ENCODE measurements around the gene DENND1B. TPM values are rescaled to one million over a fixed set of nuclear protein-coding genes. Genes with fewer than 3 reads are reported as not detected.

The DENND1B gene
- polyA plus RNA-seq, 2 of the 4 experiments (the other 2 are of a cell fraction), result 2.9 to 10.5 TPM

GRCh38 chr1:197464044-197464443, 311.2 kb downstream of the DENND1B start (continued):
- TF ChIP-seq REST (IDR thresholded peaks at IDR 0.05), result no peak

- no peak overlapping the region for H3K4me3 ChIP-seq
- H3K27ac ChIP-seq, result no peak overlapping the region
- H3K4me1 ChIP-seq, result no peaks in the 10 kb centered on the region
- H3K4me2 ChIP-seq, result no peak overlapping the region
- no peaks in the 10 kb centered on the region for H3K9me3 ChIP-seq
- ChIA-PET POLR2A (no interaction called here), CTCF (no interaction called here)
- no peak for FAIRE-seq
- DNase-seq (ENCODE audit: low read depth in 1 of 2, low spot score in 1 of 2), result no peak
- ATAC-seq, result no peak
- no peak for TF ChIP-seq ZFP36 (IDR thresholded peaks at IDR 0.05; ENCODE audit: borderline replicate concordance, partially characterized antibody)
- no peak for TF ChIP-seq E2F6 (IDR thresholded peaks at IDR 0.05; ENCODE audit: borderline replicate concordance, low read depth)
- no peak for TF ChIP-seq ESRRA (IDR thresholded peaks at IDR 0.05; ENCODE audit: borderline replicate concordance, low read length)
- TF ChIP-seq HES2 (IDR thresholded peaks at IDR 0.05), result no peak
- TF ChIP-seq GATA3 (IDR thresholded peaks at IDR 0.05; ENCODE audit: borderline replicate concordance), result no peak
- TF ChIP-seq HEYL (CRISPR knock-in tag; IDR thresholded peaks at IDR 0.05), result no peak
- TF ChIP-seq FOSL2 (IDR thresholded peaks at IDR 0.05), result no peak
- TF ChIP-seq FOSL2 (CRISPR knock-in tag; IDR thresholded peaks at IDR 0.05), result no peak
- TF ChIP-seq POLR2AphosphoS2 (conservative IDR thresholded peaks at IDR 0.05; ENCODE audit: low read length), result no peak
- no peak for TF ChIP-seq KDM1A (IDR thresholded peaks at IDR 0.05; ENCODE audit: low read depth)
- TF ChIP-seq CEBPB (IDR thresholded peaks at IDR 0.05), result no peak
- no peak for TF ChIP-seq HOXA7 (CRISPR knock-in tag; IDR thresholded peaks at IDR 0.05)
- TF ChIP-seq RFX5 (IDR thresholded peaks at IDR 0.05), result no peak
- no peak for TF ChIP-seq PBX3 (IDR thresholded peaks at IDR 0.05)
- no peak for TF ChIP-seq SREBF2 (IDR thresholded peaks at IDR 0.05)
- no peak for TF ChIP-seq RARB (CRISPR knock-in tag; IDR thresholded peaks at IDR 0.05)
- no peak for TF ChIP-seq EP300 (IDR thresholded peaks at IDR 0.05)
- no peak for TF ChIP-seq NPAS2 (CRISPR knock-in tag; IDR thresholded peaks at IDR 0.05; ENCODE audit: borderline replicate concordance)
- TF ChIP-seq CBX2 (IDR thresholded peaks at IDR 0.05; ENCODE audit: borderline replicate concordance, low read depth), result no peak
These were observed 312.1 kb downstream of the DENND1B start for GRCh38 chr1:197463142-197463541.

- TF ChIP-seq ELK1 (IDR thresholded peaks at IDR 0.05; ENCODE audit: low read depth, low read length) (no peak), MAFK (IDR thresholded peaks at IDR 0.05; ENCODE audit: partially characterized antibody) (peak; percentile 73)
- CTCF ChIA-PET, result no interaction called here
- H3K4me3 ChIP-seq, result no peak overlapping the region
These were observed 312.7 kb downstream of the DENND1B start for GRCh38 chr1:197462539-197462938.

More at GRCh38 chr1:197462539-197462938, 312.7 kb downstream of the DENND1B start:
- no peak for FAIRE-seq
- H3K27ac ChIP-seq, result no peak overlapping the region
- whole genome bisulfite sequencing (ENCODE audit: missing lambda C conversion rate), result 57% methylated on average over 5 of the region's 5 CpGs
- DNase-seq (ENCODE audit: low read depth in 1 of 2, low spot score in 1 of 2), result no peak
- H3K9me3 ChIP-seq, result no peaks in the 10 kb centered on the region
- no peak overlapping the region for H3K4me2 ChIP-seq
- POLR2A ChIA-PET, result no interaction called here
- ATAC-seq, result no peak
- H3K4me1 ChIP-seq, result no peaks in the 10 kb centered on the region

Measured in A549 (cell line).